HG03457 (cell line): ENCODE data around the gene CCN6.
"Not testable (repeated sequence)": the region's sequence is repeated elsewhere in the genome, so short reads cannot be mapped to it uniquely, and the experiment has no call there.

Experiments used
- ATAC-seq: cut with Tn5 transposase; IDR thresholded peaks from one replicate; pipeline ENCODE4 v1.9.1; 2021; ENCODE audit warnings: moderate number of reproducible peaks; ENCODE audit not compliant: unreplicated experiment

The CCN6 gene

GRCh38 chr6:112049026-112049799 is 4.7 kb upstream of the CCN6 start:
- no peak for ATAC-seq

- no peak for ATAC-seq
These were observed 3.9 kb upstream of the CCN6 start for GRCh38 chr6:112049996-112050395.

DNA sequence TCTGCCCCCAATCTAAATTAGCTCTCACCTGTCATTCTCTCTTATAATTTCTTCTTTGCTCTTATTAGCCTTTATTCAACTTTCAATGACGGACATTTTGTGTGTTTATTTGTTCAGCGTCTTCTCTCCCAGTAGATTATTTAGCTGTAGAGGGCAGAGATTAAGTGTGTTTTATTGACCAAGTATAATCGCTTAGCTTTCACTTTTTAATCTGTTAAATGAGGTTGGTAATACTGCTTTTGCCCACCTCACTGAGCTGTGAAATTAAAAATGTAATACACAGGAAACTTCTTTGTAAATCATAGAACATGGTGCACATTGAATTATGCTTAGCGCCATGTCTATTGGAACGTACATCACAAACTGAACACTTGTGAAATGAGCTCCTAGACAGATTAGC is 3.5 kb upstream of the CCN6 start:
- no peak for ATAC-seq

DNA sequence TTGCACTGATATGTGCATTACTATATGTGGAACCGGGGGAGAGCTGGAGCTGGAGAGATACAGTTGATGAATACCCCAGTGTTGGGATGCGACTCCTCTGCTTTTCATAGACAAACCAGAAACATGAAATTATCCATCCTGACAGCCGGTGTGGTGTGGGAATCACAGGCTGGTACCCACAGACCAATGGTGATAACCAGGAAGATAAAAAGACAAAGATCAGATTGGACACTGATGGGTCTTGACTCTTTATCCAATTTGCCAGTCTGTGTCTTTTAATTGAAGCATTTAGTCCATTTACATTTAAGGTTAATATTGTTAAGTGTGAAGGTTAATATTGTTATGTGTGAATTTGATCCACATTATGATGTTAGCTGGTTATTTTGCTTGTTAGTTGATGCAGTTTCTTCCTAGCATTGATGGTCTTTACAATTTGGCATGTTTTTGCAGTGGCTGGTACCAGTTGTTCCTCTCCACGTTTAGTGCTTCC is 2.6 kb upstream of the CCN6 start:
- ATAC-seq: not testable (repeated sequence)

- no peak for ATAC-seq
These were observed 769 bp downstream of the CCN6 start for GRCh38 chr6:112054555-112055190.

- ATAC-seq: no peak
These were observed 4.5 kb downstream of the CCN6 start for GRCh38 chr6:112058243-112059032.

DNA sequence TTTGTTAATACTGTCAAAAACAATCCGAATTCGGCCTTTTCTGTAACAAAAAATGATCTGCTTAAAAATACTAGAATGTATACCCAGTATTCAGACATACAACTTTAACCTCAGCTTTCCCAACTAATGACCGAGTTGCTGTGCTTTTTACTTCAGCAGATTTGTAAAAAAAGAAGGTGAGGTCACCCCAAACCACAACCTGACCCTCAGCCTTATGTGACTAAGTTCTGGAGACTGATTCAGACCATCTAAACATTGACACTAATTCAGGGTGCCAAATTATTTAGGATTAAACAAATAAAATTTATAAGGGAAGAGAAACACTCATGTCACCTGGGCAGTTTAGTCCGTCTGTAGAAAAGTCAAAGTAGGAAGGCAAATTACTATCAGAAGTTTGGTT is 7.7 kb downstream of the CCN6 start:
- no peak for ATAC-seq

DNA sequence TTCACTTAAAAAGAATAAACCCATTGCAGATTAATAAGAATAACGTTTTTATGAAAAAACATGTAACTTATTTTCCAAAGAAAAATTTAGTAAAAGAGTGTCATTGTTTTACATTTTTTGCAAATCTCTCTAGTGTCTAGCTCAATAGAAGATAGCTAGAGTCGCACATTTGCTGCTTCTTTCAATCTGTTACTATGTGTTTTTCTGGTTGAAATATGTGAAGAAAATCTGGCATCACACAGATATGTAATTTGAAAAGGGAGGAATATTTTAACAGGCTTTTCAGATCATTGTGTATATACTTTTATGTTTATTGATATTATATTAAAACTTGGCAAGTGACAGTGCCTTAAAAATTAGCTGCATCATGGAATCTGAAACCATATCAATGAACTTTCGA is 9.1 kb downstream of the CCN6 start:
- ATAC-seq: no peak

DNA sequence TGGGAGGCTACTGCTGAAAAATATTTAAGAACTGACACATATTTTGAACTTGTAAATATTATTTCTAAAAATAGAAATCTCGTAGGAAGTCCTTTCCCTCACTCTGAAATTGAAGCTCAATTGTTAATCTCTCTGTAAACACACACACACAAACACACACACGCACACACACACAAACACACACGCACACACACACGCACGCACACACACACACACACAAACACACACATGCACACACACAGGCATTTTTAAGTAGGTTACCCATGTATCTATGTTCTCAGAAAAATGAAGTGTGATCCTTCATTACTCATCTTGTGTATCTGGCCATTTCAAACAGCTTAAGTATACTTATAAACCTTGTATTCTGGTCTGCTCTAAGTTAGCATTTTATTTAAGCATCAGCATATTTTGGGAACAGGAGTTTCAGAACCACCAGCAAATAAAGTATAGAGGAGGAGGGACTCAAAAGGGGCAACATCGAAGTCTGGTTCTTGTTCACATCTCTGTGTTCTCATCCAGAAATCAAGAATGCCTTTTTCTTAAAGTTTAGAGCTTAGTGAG is 11.6 kb downstream of the CCN6 start:
- ATAC-seq: no peak

GRCh38 chr6:112066606-112067005 is 12.7 kb downstream of the CCN6 start:
- ATAC-seq: no peak

- ATAC-seq: no peak
These were observed 27.7 kb downstream of the CCN6 start for GRCh38 chr6:112081569-112081968.

GRCh38 chr6:112085286-112086065 is 31.6 kb downstream of the CCN6 start:
- no peak for ATAC-seq

DNA sequence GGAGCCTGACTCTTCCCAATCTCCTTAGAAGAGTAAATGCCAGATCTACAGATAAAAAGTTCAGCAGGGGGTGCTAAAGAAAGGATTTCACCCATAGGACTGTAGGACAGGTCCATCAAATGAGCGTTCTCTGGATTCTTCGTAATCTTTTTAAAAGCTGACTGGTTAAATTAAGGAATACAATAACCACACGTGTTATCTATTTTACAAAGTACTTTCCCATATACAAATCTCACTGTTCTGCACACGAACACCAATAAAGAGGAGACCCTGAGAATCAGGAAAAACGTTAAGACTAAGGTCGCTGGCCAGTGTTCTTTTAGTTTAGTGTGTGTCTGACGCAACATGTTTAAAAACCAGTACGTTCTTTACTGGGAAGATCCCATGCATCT is 32.8 kb downstream of the CCN6 start:
- ATAC-seq: peak; percentile 3

DNA sequence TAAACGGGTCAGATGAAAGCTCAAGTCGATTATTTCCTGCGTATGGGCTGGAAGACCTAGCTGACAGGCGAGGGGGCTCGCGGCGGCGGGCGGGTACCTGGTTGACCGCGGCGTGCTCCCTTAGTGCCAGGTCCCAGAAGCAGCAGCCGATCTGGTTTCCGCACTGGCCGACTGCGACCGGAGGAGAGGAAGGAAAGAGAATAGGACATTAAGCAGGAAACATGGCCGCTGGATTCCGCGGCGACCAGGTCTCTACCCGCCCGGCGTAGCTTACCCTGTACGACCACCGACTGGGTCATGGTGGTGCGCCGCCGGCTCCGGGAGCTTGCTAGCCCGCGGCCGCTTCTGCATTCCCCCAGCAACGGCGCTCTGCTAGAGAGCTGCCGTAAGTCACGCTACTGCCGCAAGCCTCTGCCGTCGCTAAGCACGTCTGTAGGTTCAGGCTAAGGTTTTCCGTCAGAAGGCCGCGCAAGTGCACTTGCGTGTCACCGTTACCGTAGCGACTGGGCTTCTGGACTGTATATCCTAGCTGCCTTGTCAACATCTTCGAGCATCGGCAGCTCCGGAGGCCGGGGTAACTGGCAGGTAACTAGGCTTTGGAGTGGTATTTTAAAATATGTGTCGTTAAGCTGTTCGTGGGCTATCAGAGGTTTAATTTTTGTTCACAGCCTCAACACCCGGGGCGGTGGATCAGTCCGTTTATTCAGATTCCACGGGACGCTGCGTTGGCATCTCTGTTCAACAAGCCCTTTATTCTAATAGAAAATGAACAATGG is 33.4 kb downstream of the CCN6 start, which contains the start of the genes FAM229B and TUBE1:
FAM229B (plus strand) TSS at position 456 of the 776 bp plus-strand sequence. CDS start 11,693 bp downstream, outside the sequence.
TUBE1 (minus strand) TSS at position 347 of the 776 bp plus-strand sequence; CDS start at position 299, 48 bp downstream.
- peak; percentile 98 for ATAC-seq

- no peak for ATAC-seq
These were observed 34.0 kb downstream of the CCN6 start for GRCh38 chr6:112087916-112088315.

GRCh38 chr6:112096901-112097300 is 43.0 kb downstream of the CCN6 start:
- no peak for ATAC-seq

DNA sequence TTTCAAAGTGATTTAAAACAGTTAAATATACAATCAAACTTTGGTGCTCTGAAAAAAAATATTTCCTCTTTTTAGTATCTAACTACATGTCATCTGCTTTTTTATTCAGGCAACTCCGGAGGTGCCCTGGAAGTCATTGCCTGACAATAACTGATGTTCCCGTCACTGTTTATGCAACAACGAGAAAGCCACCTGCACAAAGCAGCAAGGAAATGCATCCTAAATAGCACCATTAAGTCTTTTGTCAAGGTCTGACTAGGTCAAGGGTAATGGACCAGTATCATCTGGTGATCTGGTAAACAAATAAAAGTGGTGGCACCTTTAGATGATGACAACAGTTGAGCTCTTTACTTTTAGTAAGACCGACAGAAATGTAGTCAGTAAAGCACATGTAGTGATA is 46.7 kb downstream of the CCN6 start:
- ATAC-seq: no peak

GRCh38 chr6:112106026-112106425 is 52.1 kb downstream of the CCN6 start:
- not testable (repeated sequence) for ATAC-seq

- ATAC-seq: no peak
These were observed 52.7 kb downstream of the CCN6 start for GRCh38 chr6:112106562-112106961.
